Cerebellar cortex (tissue), 1 donor: Measurements from ENCODE around the gene PLCB1.
A peak's percentile ranks its signal among the peaks of the same experiment; 100 is the strongest.
"Not testable (repeated sequence)": the region's sequence is repeated elsewhere in the genome, so short reads cannot be mapped to it uniquely, and the experiment has no call there.

Experiments
- DNase-seq: peaks from one replicate; pipeline ENCODE4 v3.0.0-alpha.2; 2015; ENCODE audit warnings: low spot score

PLCB1 gene

GRCh38 chr20:8404912-8405635 lies 273.0 kb downstream of the PLCB1 start:
- no peak for DNase-seq

GRCh38 chr20:8406391-8406790 lies 274.3 kb downstream of the PLCB1 start:
- DNase-seq, result no peak

- no peak for DNase-seq
Measured at GRCh38 chr20:8408587-8409307, 276.7 kb downstream of the PLCB1 start.

- no peak for DNase-seq
Measured at GRCh38 chr20:8413691-8414090, 281.6 kb downstream of the PLCB1 start.

- no peak for DNase-seq
Measured at GRCh38 chr20:8414586-8415274, 282.7 kb downstream of the PLCB1 start.

- no peak for DNase-seq
Measured at GRCh38 chr20:8421981-8422380, 289.9 kb downstream of the PLCB1 start.

- DNase-seq, result no peak
Measured at GRCh38 chr20:8423482-8423881, 291.4 kb downstream of the PLCB1 start.

GRCh38 chr20:8424010-8424409 lies 291.9 kb downstream of the PLCB1 start:
- no peak for DNase-seq

- no peak for DNase-seq
Measured at GRCh38 chr20:8425016-8425415, 292.9 kb downstream of the PLCB1 start.

GRCh38 chr20:8425802-8426201 lies 293.7 kb downstream of the PLCB1 start:
- no peak for DNase-seq

GRCh38 chr20:8427419-8428040 lies 295.5 kb downstream of the PLCB1 start:
- no peak for DNase-seq

GRCh38 chr20:8428988-8429387 lies 296.9 kb downstream of the PLCB1 start:
- DNase-seq, result no peak

GRCh38 chr20:8431538-8432434 lies 299.7 kb downstream of the PLCB1 start:
- peak; percentile 62 for DNase-seq

GRCh38 chr20:8432435-8433148 lies 300.5 kb downstream of the PLCB1 start:
- peak; percentile 26 for DNase-seq

GRCh38 chr20:8433291-8433690 lies 301.2 kb downstream of the PLCB1 start:
- DNase-seq, result no peak

- DNase-seq, result no peak
Measured at GRCh38 chr20:8434326-8434876, 302.3 kb downstream of the PLCB1 start.

- no peak for DNase-seq
Measured at GRCh38 chr20:8435285-8436035, 303.4 kb downstream of the PLCB1 start.

- not testable (repeated sequence) for DNase-seq
Measured at GRCh38 chr20:8436938-8437337, 304.9 kb downstream of the PLCB1 start.

GRCh38 chr20:8438748-8439147 lies 306.7 kb downstream of the PLCB1 start:
- no peak for DNase-seq
